ENCODE results near the gene TRIM67. TPM values are rescaled to one million over a fixed set of nuclear protein-coding genes. Genes with fewer than 3 reads are reported as not detected.

The TRIM67 gene
- total RNA-seq, 2 donors from 2014 or later: under 0.01 TPM; not detected in 1

GRCh38 chr1:231166398-231166797 lies 4.5 kb downstream of the TRIM67 start:
- no peaks in the 10 kb centered on the region for H3K36me3 ChIP-seq (replicated peaks in 1 of 2; ENCODE audit: insufficient read depth in 1 of 2, low read depth in 2 of 2)
- ATAC-seq (no peak), DNase-seq (no peak)
- no peak overlapping the region for H3K27ac ChIP-seq
- H3K27me3 ChIP-seq: peaks cover 5 to 17% of the 10 kb centered on the region in 2 donors
- H3K4me1 ChIP-seq: peaks cover 21% of the 10 kb centered on the region
- TF ChIP-seq CTCF (IDR thresholded peaks at IDR 0.05) (no peak), POLR2A (IDR thresholded peaks at IDR 0.05) (no peak)
- no peak overlapping the region for H3K4me3 ChIP-seq
- intact Hi-C loops (cut with DNase I): no loop called here
- no peaks in the 10 kb centered on the region for H3K9me3 ChIP-seq

- Histone ChIP-seq H3K9me3 (no peaks in the 10 kb centered on the region), H3K4me1 (no peaks in the 10 kb centered on the region), H3K36me3 (replicated peaks in 1 of 2; ENCODE audit: insufficient read depth in 1 of 2, low read depth in 2 of 2) (no peaks in the 10 kb centered on the region), H3K27ac (no peak overlapping the region), H3K4me3 (no peak overlapping the region), H3K27me3 (no peaks in the 10 kb centered on the region)
- DNase-seq: no peak
- TF ChIP-seq CTCF (IDR thresholded peaks at IDR 0.05) (no peak), POLR2A (IDR thresholded peaks at IDR 0.05) (no peak)
- WGBS, 2 donors: 91 to 94% methylated on average over 1 of the region's 1 CpG
- ATAC-seq: no peak
- intact Hi-C loops (cut with DNase I): no loop called here
Observed at GRCh38 chr1:231170875-231171274, 9.0 kb downstream of the TRIM67 start.

- no peak for TF ChIP-seq CTCF (IDR thresholded peaks at IDR 0.05)
- no peak for TF ChIP-seq POLR2A (IDR thresholded peaks at IDR 0.05)
- 76% methylated on average over 6 of the region's 6 CpGs for WGBS, 2 donors
- H3K9me3 ChIP-seq: no peaks in the 10 kb centered on the region
- DNase-seq (no peak), ATAC-seq (no peak)
- no peaks in the 10 kb centered on the region for H3K4me1 ChIP-seq
- no peaks in the 10 kb centered on the region for H3K27me3 ChIP-seq
- no peak overlapping the region for H3K4me3 ChIP-seq
- intact Hi-C loops (cut with DNase I): no loop called here
- no peak overlapping the region for H3K27ac ChIP-seq
- H3K36me3 ChIP-seq (replicated peaks in 1 of 2; ENCODE audit: insufficient read depth in 1 of 2, low read depth in 2 of 2): no peaks in the 10 kb centered on the region
Observed at GRCh38 chr1:231171623-231172197, 9.9 kb downstream of the TRIM67 start.

GRCh38 chr1:231172411-231172810 lies 10.6 kb downstream of the TRIM67 start:
- 27% methylated on average over 3 of the region's 3 CpGs for WGBS, 2 donors
- Histone ChIP-seq H3K9me3 (no peaks in the 10 kb centered on the region), H3K27ac (no peak overlapping the region), H3K27me3 (no peaks in the 10 kb centered on the region), H3K36me3 (replicated peaks in 1 of 2; ENCODE audit: insufficient read depth in 1 of 2, low read depth in 2 of 2) (no peaks in the 10 kb centered on the region), H3K4me1 (no peaks in the 10 kb centered on the region), H3K4me3 (no peak overlapping the region)
- peak in 1 of 4 donors; percentile 34 for DNase-seq
- no peak for TF ChIP-seq CTCF (IDR thresholded peaks at IDR 0.05)
- TF ChIP-seq POLR2A (IDR thresholded peaks at IDR 0.05): no peak
- ATAC-seq: peak; percentile 21
- intact Hi-C loops (cut with DNase I): no loop called here

GRCh38 chr1:231176421-231176820 lies 14.6 kb downstream of the TRIM67 start:
- intact Hi-C loops (cut with DNase I): no loop called here
- Histone ChIP-seq H3K27ac (no peak overlapping the region), H3K4me1 (no peaks in the 10 kb centered on the region), H3K36me3 (replicated peaks in 1 of 2; ENCODE audit: insufficient read depth in 1 of 2, low read depth in 2 of 2) (no peaks in the 10 kb centered on the region), H3K9me3 (peaks cover 0 to 5% (median 0%) of the 10 kb centered on the region in 3 donors), H3K4me3 (no peak overlapping the region), H3K27me3 (no peaks in the 10 kb centered on the region)
- TF ChIP-seq CTCF (IDR thresholded peaks at IDR 0.05): no peak
- no peak for TF ChIP-seq POLR2A (IDR thresholded peaks at IDR 0.05)
- ATAC-seq (no peak), DNase-seq (no peak)
- 10 to 21% methylated on average over 1 of the region's 1 CpG for WGBS, 2 donors

All from body of pancreas (tissue), 4 donors.